PC-3 (cell line): ENCODE measurements around the gene IFITM2.
"Not testable (repeated sequence)": the region's sequence is repeated elsewhere in the genome, so short reads cannot be mapped to it uniquely, and the experiment has no call there.

ENCODE experiments used
- EZH2 ChIP-seq: fragments of 300-600 bp; sonication (generic); IDR thresholded peaks from one replicate; pipeline ENCODE4 v1.6.1; 2017; ENCODE audit warnings: antibody characterized with exemption, mild to moderate bottlenecking, low read length; ENCODE audit not compliant: unreplicated experiment
- EZH2phosphoT487 ChIP-seq: fragments of 300-600 bp; sonication (generic); IDR thresholded peaks from 2 replicates; pipeline ENCODE4 v1.6.1; 2018; ENCODE audit warnings: mild to moderate bottlenecking, antibody characterized with exemption, low read length, borderline replicate concordance
- TF ChIP-seq, protein P1 (sequence below): fragments of 300-600 bp; sonication (generic); conservative IDR thresholded peaks from 2 replicates; pipeline ENCODE4 v1.5.1; 2017; ENCODE audit warnings: antibody characterized with exemption, low read depth, mild to moderate bottlenecking, low read length

DNA sequence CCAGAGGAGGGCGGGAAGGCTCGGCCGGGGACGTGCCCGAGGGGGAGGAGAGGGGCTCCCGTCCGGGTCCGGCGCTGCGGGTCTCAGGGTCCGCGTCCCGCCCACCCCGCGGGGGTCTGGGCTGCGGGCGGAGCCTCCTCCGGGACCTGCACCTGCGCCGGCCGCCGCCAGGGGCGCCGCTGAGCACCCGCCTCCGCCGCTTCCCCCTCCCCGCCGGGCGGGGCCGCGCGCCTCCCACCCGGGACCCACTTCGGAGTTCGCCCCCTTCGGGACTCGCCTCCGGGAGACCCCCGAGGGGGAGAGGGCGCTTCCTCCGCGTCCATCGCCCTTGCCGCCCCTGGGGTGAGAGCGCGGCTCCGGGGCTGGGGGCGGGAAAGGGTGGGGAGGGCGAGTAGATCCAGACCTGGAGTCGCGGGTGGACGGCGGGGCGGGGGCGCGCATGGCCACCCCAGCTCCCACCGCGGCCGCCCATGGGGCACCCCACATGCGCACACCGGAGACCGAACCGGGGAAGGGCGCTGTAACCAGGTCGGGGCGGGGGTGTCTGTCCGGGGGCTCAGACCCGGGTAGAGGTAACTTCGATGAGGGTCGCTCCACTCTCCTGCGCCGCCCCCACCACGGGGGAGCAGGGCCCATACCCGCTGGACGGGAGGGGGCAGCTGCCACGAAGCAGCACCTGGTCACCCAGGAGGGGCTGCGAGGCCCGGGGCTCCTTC is 10.9 kb downstream of the IFITM2 start:
- not testable (repeated sequence) for TF ChIP-seq EZH2, EZH2phosphoT487
- TF ChIP-seq, protein P1, sequence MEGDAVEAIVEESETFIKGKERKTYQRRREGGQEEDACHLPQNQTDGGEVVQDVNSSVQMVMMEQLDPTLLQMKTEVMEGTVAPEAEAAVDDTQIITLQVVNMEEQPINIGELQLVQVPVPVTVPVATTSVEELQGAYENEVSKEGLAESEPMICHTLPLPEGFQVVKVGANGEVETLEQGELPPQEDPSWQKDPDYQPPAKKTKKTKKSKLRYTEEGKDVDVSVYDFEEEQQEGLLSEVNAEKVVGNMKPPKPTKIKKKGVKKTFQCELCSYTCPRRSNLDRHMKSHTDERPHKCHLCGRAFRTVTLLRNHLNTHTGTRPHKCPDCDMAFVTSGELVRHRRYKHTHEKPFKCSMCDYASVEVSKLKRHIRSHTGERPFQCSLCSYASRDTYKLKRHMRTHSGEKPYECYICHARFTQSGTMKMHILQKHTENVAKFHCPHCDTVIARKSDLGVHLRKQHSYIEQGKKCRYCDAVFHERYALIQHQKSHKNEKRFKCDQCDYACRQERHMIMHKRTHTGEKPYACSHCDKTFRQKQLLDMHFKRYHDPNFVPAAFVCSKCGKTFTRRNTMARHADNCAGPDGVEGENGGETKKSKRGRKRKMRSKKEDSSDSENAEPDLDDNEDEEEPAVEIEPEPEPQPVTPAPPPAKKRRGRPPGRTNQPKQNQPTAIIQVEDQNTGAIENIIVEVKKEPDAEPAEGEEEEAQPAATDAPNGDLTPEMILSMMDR, result not testable (repeated sequence)
